WTC11 (cell line): ENCODE measurements around the gene AIP.

Experiments used
- FOXJ3 ChIP-seq: sonication (generic); formaldehyde crosslinking; IDR thresholded peaks from 2 replicates; pipeline ENCODE4 v1.9.0; 2021; ENCODE audit warnings: missing genetic modification reagents, mild to moderate bottlenecking, borderline replicate concordance
- GABPB1 ChIP-seq: sonication (generic); formaldehyde crosslinking; IDR thresholded peaks from 2 replicates; pipeline ENCODE4 v1.8.1; 2023; ENCODE audit warnings: mild to moderate bottlenecking, missing genetic modification reagents
- NFYB ChIP-seq: sonication (generic); formaldehyde crosslinking; conservative IDR thresholded peaks from 2 replicates; pipeline ENCODE4 v1.8.0; 2022; ENCODE audit warnings: low read depth, missing genetic modification reagents
- NR2C2 ChIP-seq: sonication (generic); formaldehyde crosslinking; IDR thresholded peaks from 2 replicates; pipeline ENCODE4 v1.8.0; 2022; ENCODE audit warnings: mild to moderate bottlenecking, missing genetic modification reagents
- ZNF281 ChIP-seq: sonication (generic); formaldehyde crosslinking; IDR thresholded peaks from 2 replicates; pipeline ENCODE4 v1.8.0; 2023; ENCODE audit warnings: mild to moderate bottlenecking, missing genetic modification reagents
- TF ChIP-seq, protein P1 (sequence below): fragments of 200-600 bp; IDR thresholded peaks from 2 replicates; pipeline ENCODE4 v1.8.0; 2022; ENCODE audit warnings: antibody characterized with exemption

DNA sequence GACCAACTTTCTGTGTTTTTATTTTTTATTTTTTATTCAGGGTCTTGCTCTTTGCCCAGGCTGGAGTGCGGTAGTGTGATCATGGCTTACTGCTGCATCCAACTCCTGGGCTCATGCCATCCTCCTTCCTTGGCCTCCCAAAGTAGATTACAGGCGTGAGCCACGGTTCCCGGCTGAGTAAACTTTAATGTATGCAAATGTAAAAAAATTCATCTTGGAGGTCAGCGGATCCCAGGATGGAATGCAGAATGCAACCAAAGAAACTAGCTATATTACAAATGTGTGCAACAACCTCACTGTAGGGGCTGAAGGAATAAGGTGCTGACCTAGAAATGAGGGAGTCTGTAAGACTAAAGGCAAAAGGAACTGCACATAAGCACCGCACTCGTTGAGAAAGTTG lies 31.3 kb downstream of the AIP start:
- TF ChIP-seq, protein P1, sequence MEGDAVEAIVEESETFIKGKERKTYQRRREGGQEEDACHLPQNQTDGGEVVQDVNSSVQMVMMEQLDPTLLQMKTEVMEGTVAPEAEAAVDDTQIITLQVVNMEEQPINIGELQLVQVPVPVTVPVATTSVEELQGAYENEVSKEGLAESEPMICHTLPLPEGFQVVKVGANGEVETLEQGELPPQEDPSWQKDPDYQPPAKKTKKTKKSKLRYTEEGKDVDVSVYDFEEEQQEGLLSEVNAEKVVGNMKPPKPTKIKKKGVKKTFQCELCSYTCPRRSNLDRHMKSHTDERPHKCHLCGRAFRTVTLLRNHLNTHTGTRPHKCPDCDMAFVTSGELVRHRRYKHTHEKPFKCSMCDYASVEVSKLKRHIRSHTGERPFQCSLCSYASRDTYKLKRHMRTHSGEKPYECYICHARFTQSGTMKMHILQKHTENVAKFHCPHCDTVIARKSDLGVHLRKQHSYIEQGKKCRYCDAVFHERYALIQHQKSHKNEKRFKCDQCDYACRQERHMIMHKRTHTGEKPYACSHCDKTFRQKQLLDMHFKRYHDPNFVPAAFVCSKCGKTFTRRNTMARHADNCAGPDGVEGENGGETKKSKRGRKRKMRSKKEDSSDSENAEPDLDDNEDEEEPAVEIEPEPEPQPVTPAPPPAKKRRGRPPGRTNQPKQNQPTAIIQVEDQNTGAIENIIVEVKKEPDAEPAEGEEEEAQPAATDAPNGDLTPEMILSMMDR, result no peak
- TF ChIP-seq NR2C2 (no peak), ZNF281 (no peak), NFYB (no peak), FOXJ3 (CRISPR knock-in tag) (no peak), GABPB1 (CRISPR knock-in tag) (no peak)
